ENCODE measurements around the gene ALG6. TPM values are rescaled to one million over a fixed set of nuclear protein-coding genes. Genes with fewer than 3 reads are reported as not detected.

ALG6 gene
- total RNA-seq, 1 experiment from 2014 or later = 21.4 TPM

GRCh38 chr1:63320022-63320721 is 47.3 kb upstream of the ALG6 start:
- Histone ChIP-seq H2BK120ac (ENCODE audit: low read depth, low read length, poor library complexity, severe bottlenecking) (no peak overlapping the region), H3K9me3 (ENCODE audit: control insufficient read depth, low read depth, low read length) (no peaks in the 10 kb centered on the region), H2BK20ac (ENCODE audit: low read depth, low read length, poor library complexity, severe bottlenecking) (no peak overlapping the region), H3K79me1 (ENCODE audit: insufficient read depth, low read depth, low read length, poor library complexity, severe bottlenecking) (no peaks in the 10 kb centered on the region), H4K5ac (ENCODE audit: insufficient read length, low read depth, low read length) (no peak overlapping the region), H3K18ac (ENCODE audit: insufficient read length, low read depth, low read length) (no peak overlapping the region), H3K23me2 (ENCODE audit: insufficient read length, low read depth, low read length, poor library complexity, severe bottlenecking) (peaks cover 53% of the 10 kb centered on the region), H3K23ac (ENCODE audit: insufficient read length, low read depth, low read length) (no peak overlapping the region), H4K91ac (ENCODE audit: insufficient read length, low read depth, low read length) (no peak overlapping the region), H3K79me2 (ENCODE audit: insufficient read depth, low read length) (no peaks in the 10 kb centered on the region; the same call in 1 of the 2 replicates), H4K8ac (replicated peaks; ENCODE audit: insufficient read length, low read depth, low read length) (no peak overlapping the region), H4K20me1 (ENCODE audit: control insufficient read depth, insufficient read depth, insufficient read length) (no peaks in the 10 kb centered on the region), H3K4me1 (ENCODE audit: insufficient read depth, low read length) (peaks cover 7% of the 10 kb centered on the region; the same call in 1 of the 2 replicates), H3K9ac (ENCODE audit: extremely low read depth, insufficient read length, low read length) (peak overlapping the region; percentile 44), H3K14ac (ENCODE audit: insufficient read depth, low read length) (no peak overlapping the region), H3K27ac (ENCODE audit: insufficient read length, low read depth, low read length) (no peak overlapping the region), H3K56ac (ENCODE audit: insufficient read length, low read depth, low read length) (no peak overlapping the region), H3K4me2 (ENCODE audit: insufficient read depth, insufficient read length, low read length) (peak overlapping the region; percentile 95), H3T11ph (ENCODE audit: low read length) (no peak overlapping the region), H2AK5ac (ENCODE audit: insufficient read length, low read length) (no peak overlapping the region), H2BK15ac (ENCODE audit: low read depth, low read length) (no peak overlapping the region), H2BK12ac (ENCODE audit: insufficient read length, low read depth, low read length) (no peak overlapping the region), H2AFZ (ENCODE audit: low read length) (no peak overlapping the region), H2BK5ac (ENCODE audit: insufficient read length, low read length) (no peak overlapping the region), H3K4ac (ENCODE audit: low read depth, low read length) (no peak overlapping the region), H3K27me3 (ENCODE audit: insufficient read depth, low read length) (no peaks in the 10 kb centered on the region; the same call in 1 of the 2 replicates)
- no CpG with 5 or more reads among the region's 47 CpGs for WGBS (ENCODE audit: extremely low coverage, insufficient read length, low lambda C conversion rate)
- peaks cover 48 to 58% of the 10 kb centered on the region in 2 experiments for H3K4me1 Mint-ChIP-seq
- H3K36me3 Mint-ChIP-seq (ENCODE audit: insufficient read depth in 1 of 3, low read depth in 3 of 3) = peaks cover 0 to 6% (median 0%) of the 10 kb centered on the region in 3 experiments; a peak in 3 of 7 replicates
- peaks cover 0 to 2% of the 10 kb centered on the region in 2 experiments; a peak in 2 of 5 replicates for H3K9me3 Mint-ChIP-seq
- peak; percentile 39 for DNase-seq
- H3K27me3 Mint-ChIP-seq (ENCODE audit: low read depth) = peaks cover 65% of the 10 kb centered on the region
- peak overlapping the region in 1 of 3 experiments; percentile 98; a peak in 3 of 7 replicates for H3K27ac Mint-ChIP-seq
- peak overlapping the region; percentile 83 to 96 for H3K4me3 Mint-ChIP-seq
- no peak for TF ChIP-seq CTCF (conservative IDR thresholded peaks at IDR 0.05)

Measured in H9 (cell line).